LoVo (cell line): ENCODE results near the gene AAK1.
A peak's percentile ranks its signal among the peaks of the same experiment; 100 is the strongest.
"Not testable (repeated sequence)": the region's sequence is repeated elsewhere in the genome, so short reads cannot be mapped to it uniquely, and the experiment has no call there.

Experiments
- DNase-seq: peaks from one replicate; pipeline ENCODE4 v3.0.0-alpha.2; 2016; ENCODE audit warnings: low spot score

Gene AAK1

DNA sequence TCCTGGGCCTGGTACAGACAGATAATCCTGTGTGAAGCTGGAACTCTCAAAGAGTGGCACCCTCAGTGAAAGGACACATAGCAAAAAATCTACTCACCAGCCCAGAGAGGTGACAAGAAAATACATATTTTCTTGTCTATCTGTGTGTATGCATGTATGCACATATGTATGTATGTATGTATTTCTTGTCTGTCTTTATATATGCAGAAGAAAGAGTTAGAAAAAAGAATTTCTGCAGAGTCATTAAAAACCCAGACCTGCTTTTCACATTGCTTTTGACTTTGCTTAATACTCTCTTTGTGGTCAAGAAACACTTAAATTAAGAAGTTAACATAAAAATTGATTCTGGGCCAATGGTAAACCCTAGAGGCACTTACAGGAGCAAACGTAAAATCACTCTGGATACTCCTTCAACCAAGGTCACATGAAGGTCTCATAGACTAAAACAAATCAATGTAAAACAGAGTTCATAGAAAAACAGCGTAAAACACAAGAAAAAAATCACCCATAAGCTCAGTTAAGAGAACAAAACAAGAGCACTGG lies 16.5 kb upstream of the AAK1 start:
- no peak for DNase-seq

DNA sequence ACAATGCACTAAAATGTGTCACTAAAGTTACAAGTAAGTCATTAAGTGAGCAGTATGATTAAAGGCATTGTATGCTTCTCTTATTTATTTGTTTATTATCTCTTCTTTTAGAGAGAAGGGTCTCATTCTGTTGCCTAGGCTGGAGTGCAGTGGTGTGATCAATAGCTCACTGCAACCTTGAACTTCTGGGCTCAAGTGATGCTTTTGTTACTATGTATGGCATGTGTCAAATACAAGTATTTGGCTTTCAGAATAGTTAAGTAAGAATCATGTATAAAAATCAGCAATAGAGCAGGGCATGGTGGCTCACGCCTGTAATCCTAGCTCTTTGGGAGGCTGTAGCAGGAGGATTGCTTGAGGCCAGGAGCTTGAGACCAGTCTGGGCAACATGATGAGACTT lies 15.8 kb upstream of the AAK1 start:
- no peak for DNase-seq

DNA sequence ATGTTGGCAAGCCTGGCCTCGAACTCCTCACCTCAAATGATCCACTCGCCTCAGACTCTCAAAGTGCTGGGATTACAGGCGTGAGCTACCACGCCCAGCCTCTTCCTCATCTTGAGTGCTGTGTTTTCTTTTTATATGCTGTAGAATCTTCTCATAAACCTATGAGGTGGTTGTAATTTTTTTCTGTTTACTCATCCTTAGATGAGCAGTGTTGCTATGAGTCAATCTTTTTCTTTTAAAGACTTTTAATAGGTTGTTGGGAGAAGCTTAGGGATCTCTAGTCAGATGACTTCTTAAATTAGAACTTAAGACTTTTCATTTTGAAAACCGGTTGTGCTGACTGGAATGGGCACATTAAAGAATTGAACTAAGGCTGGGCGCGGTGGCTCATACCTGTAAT lies 8.7 kb upstream of the AAK1 start:
- DNase-seq: peak; percentile 85

DNA sequence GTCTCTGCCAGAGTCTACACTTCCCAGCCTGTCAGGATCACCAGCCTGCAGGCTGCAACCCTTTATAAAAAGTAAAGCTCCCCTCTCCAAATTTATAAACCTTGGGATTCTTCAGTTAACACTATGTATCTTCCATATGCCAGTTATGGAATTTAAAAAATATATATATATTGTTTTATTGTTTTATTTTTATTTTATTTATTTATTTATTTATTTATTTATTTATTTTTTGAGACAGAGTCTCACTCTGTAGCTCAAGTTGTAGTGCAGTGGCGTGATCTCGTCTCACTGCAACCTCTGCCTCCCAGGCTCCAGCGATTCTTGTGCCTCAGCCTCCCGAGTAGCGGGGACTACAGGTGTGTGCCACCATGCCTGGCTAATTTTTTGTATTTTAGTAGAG lies 3.7 kb upstream of the AAK1 start:
- DNase-seq: not testable (repeated sequence)

DNA sequence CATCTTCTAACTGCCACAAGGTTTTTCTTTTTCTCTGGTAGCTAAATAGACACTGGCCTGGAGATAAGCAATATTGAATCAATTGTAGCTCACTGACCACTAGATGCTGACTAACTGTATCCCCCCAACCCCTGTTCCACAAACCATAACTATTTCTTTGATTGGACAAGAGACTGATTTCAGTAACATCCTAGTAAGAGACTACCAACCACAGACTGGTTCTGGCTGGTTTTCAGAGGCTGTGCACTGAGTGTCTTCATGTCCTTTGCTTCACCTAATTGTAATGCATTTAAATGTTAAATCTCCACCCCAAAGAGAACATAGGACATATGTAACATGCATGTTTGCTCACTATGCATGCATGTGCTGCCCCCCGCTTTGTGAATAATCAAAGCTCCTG lies 3.2 kb upstream of the AAK1 start:
- no peak for DNase-seq

DNA sequence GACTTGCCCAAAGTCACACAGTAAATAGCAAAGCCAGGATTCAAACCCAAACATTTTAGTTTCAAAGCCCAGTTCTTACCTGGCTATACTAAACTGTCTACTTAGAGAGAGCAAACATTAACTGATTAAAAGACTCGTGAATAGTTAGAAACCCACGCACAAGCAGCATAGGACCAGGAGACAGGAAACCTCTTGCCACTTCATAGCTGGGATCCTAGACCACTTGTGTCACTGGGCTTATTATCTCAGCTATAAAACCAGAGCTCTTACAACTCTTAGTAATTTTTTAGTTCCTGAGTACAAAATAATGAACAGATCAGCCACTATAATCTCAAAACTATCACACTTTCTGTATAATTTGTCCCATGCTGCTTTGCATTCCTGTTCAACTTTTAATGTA lies 2.4 kb upstream of the AAK1 start:
- no peak for DNase-seq

DNA sequence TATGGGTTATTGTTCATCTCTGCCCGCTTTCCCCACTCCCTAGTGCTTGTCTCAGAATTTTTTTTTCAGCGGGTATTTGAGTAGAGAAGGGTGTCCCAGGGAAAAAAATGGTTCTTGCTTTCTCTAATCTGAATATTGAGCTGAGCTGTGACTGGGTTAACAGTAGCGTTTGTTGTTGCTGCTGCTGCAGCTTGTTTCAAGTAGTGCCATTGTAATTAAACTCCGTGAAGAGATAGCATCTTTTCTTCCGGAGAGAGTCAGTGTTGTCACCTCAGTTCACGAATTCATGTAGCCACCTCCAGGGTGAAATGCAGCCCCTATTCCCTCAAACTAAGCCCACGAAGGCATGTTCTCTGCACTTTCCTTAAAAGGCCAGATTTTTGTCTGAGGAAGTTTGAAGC lies 1.5 kb upstream of the AAK1 start:
- DNase-seq: no peak

DNA sequence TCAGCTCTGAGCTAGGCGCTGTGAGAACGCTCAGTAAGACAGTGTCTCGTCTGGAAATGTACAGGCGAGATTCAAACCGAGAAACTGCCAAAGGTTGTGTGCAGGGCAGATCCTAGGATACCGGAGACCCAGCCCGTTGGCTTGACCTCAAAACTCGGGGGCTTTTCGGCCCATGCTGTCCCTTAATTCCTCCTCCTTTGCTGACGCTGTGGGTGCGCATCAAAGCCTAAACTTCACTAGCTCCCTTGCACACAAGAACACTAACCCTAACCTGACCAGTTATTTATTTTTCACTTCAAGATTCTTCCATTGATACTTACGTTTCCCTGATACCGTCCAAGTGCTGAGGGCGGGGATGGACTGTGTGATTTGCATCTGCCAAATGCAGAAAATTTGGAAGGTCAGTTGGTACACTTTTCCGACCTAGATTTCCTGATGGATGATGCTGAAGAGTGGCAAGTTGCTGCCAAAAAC lies 1.0 kb upstream of the AAK1 start:
- DNase-seq: no peak

DNA sequence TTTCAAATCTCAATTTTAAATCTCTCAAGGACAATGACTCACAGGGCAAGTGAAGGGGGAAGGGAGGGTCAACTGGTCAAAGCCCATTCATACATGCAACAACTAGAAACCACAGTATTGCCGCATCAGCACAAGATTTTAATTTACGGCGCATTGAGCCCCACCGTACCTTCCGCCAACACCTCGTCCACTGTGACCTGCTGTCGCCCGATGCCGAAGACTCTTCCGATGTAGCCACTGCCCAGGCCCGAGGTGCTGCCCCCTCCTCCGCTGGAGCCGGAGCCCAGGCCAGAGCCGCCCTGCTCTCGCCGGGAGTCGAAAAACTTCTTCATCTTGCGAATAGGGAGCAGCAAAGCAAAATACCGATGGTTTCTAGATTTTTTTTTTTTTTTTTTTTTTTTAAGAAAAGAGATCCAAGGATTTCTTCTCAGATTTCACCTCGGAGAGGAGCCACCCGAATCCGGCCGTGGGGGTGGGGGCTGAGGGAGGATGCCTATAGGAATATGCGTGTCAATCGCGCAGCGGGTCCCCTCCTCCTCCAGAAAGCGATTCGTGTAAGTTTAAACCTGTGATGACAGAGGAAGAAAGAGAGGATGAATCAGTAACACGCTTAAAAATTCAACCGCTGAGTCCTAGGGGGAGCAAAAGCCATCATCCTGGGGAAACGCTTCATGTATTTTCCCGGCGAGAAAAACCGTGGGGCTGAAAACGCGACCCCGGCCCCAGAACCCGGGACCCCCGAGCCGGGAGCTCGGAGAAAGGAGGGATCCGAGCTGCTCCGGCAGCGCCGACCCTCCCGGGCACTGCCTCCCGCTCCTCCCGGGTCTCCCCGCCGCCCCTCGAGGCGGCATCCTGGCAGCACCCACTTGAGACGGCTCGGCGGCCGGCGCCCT lies 584 bp downstream of the AAK1 start:
- peak; percentile 47 for DNase-seq

DNA sequence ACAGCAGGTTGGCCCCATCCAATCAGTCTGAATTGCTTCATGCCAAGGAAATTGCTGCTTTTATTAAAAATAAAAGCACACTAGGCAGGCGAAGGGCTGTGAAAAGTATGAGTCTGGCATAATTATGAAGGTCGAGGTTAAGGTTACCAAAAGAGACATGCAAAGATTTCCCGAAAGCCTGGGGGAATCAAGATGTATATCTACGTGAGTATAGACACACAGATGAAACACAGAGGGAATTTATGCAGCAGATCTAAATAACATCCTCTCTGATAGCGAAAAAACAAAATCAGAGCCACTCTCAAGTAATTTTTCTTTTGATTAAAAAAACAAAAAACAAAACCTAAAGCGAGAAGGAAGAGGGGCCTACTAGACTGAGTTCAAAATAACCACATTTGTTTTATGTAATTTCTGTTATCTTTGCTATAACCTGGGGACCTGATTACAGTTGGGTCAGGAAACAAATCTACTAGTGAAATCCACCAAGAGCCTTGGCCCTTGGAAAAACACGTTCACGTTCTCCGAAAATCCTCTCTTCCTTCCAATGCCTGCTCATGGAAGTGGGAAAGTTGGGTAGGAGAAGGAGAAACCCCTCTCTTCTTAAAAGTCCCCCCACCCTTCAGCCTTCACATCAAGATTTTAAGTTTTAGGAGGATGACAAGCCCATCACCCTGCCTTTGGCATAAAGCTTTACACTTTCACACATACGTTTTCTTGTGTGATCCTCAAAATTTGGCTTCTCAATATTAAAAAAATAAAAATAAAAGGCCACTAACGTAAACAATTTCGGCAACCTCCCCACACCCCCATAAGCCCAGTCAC lies 1.4 kb downstream of the AAK1 start:
- no peak for DNase-seq

DNA sequence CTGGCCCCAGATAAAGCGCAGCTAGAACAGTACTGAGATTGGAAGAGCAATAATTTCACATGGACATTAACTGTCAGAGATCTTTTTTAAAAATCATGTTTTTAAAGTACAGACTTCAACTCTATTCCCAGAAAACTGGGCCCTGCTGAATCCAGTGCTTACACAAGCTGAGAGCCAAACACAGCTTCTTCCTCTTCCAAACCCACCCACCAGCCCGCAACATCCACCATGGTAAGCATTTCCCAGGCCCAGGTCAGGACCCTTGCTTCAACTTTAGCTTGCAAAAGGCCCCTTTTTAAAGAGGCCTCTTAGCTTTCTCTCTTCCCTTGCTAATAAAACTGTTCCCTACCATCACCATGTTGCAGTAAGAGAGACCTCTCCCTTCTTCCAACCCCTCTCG lies 2.1 kb downstream of the AAK1 start:
- no peak for DNase-seq

DNA sequence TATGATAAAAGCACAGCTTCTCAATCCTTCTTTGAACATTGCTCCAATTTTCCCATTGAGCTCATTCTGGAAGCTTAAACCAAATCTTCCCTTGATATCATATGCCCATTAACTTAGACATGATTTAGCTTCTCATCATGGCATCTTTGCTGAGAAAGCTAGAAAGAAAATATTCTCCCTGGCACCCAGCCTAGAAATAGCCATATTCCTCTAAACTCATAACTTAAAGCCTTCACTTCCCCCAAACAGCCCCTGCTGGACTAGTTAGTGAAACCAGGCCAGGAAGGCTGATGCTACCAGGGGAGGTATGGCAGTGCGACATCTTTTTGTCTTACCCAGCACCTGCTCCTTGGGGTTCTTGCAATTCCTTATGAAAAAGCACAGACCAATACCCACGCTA lies 4.3 kb downstream of the AAK1 start:
- no peak for DNase-seq

DNA sequence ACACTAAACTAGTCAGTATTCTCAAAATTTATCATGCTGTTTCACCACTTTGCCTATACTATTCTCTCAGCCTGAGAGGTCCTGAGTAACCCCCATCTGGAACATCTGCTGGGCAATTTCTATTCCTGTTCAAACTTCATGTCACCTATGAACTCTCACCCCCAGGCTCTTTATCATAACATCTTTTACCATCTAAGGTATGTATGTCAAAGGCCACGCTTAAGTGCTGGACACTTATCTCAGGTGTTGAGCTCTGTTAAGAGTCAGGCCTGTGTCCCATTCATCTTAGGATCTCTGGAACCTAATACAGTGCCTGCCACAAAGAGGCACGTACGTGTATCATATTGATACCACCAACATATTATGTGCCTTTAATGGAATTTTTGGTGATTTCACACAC lies 4.9 kb downstream of the AAK1 start:
- DNase-seq: no peak

DNA sequence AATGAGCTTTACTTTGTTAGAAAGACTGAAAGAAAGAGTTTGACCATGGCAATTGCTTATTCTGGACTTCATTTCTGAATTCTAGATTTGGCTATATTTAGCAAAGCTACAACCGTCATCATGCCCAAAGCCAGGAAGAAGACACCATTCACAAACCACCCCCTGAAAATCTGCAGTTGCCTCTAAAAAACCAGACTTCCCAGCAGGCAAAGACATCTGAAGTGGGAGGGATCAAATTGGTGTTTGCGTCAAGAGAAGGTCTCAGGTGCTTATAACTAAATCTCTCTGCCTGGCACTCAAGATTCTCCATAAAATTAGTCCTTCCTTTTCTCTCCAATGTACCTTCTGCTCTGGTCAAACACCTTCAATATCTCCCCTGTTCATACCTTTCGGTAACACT lies 5.6 kb downstream of the AAK1 start:
- DNase-seq: no peak

DNA sequence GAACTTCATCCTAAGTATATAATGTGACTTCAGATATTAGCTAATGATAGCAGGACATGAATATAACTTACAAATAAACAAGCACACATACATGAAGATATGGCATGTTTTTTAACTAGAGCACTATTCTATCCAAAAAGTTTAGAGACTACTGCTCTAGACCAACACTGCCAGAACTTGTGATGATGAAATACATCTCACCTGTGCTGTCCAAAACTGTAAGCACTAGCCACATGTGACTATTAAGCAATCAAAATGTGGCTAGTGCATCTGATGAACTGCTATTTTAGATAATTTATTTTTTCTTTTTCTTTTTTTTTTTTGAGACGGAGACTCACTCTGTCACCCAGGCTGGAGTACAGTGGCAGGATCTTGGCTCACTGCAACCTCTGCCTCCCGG lies 7.1 kb downstream of the AAK1 start:
- no peak for DNase-seq

DNA sequence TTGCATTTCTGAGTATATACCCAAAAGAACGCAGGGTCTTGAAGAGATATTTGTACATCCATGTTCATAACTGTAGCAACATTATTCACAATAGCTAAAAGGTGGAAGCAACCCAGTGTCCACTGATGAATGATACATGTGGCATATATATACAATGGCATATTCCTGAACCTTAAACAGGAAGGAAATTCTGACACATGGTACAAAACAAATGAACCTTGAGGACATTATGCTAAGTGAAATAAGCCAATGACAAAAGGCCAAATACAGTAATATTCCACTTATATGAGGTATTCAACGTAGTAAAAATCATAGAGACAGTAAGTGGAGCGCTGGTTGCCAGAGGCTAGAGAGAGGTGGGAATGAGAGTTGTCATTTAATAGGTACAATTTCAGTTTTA lies 8.1 kb downstream of the AAK1 start:
- no peak for DNase-seq

DNA sequence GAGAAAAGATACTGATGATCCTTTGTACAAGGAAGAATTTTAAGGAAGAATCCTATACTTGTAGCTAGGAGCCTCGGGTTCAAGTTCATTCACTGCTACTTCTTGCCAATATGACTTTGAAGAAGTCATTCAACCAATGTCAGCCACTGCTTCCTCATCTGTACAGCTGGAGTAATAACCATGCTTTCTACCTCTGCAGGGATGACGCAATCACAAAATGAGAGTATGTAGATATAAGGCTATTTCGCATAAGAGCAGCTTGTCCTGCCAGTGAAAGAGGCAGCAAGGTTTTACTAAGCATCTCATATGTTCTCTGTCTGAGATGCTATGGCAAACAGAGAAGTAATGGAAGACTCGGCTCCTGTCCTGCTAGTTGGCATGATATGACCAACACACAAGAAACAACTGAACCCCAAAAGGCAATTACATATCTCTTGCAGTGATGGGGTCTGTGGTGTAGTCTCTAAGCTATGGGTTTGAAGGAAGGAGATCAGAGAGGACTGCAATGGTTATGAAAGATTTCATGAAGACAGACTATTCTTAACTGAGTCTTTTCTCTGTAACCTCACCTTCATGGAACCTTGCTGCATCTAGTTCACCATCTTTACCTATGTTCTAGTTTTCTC lies 9.2 kb downstream of the AAK1 start:
- no peak for DNase-seq

DNA sequence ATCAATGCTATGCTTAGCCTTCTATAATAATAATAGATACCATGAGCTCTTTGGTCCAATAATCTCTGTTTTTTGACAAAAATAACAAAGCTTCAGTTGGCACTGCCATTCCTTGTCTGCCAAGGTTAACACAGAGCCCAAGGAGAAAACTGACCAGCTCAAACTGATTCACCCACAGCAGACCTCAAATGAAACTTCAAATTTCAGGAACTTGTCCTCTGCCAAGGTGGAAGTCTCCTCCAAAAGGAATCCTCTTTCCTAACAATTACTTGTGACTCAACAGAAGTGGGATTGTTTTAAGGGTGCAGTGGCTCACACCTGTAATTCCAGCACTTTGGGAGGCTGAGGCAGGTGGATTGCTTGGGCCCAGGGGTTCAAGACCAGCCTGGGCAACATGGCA lies 12.1 kb downstream of the AAK1 start:
- DNase-seq: no peak

DNA sequence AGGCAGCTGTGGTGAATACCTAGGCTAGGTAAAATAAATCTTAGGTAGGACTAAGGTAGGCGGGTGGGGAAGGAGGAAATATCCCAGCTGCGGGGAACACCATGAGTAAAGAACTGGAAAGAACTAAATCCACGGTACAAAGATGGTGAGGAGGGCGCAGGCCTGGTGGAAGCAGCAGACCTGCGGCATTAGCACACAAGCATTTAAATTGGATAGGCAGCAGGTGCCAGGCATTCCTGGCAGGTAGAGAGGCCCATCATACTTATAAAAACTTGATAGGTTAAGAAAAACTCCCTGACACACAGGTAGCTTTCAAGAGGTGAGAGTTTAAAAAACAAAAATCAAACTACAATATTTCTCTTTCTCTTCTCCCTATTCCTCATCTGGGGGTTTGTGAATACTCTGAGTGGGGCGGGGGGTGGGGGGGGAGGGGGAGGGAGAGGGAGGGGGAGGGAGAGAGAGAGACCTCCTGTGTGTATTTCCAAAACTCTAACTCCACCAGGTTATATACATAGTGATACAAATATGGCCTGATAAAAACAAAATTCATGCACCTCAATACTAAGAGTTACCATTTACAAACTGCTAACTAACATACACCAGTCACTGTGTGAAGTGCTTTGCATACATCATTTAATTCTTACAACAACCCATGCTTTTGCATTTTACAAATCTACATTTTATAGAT lies 13.5 kb downstream of the AAK1 start:
- DNase-seq: no peak

DNA sequence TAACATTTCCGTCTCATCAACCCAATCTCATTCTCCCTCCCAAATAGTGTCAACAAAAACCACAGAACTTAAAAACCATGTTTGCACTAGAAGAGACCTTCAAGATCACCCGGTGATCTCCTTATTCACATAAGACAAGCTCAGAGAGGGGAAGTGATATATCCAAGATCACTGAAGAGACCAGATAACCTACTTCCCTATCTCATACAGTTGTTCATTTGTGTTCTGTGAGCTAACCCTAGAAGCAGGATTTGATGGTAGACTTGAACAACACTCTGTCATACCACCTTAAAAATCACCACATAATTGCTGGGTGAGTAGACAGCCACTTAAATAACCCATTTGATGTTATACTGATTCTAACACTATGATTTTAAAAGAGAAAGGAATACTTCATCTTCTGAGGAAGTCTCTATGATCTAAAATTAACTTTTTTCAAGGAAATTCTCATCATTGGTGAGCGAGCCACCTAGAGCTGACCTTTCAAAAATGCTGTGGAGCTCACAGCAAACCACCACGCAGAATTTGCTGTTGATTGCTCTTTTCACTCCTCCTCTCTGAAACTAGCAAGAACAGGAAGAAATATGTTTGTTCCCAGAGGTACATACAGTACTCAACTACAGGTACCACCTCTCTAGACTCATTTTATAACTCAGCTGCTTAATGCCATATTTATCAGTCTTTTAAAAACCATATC lies 15.1 kb downstream of the AAK1 start:
- DNase-seq: no peak

DNA sequence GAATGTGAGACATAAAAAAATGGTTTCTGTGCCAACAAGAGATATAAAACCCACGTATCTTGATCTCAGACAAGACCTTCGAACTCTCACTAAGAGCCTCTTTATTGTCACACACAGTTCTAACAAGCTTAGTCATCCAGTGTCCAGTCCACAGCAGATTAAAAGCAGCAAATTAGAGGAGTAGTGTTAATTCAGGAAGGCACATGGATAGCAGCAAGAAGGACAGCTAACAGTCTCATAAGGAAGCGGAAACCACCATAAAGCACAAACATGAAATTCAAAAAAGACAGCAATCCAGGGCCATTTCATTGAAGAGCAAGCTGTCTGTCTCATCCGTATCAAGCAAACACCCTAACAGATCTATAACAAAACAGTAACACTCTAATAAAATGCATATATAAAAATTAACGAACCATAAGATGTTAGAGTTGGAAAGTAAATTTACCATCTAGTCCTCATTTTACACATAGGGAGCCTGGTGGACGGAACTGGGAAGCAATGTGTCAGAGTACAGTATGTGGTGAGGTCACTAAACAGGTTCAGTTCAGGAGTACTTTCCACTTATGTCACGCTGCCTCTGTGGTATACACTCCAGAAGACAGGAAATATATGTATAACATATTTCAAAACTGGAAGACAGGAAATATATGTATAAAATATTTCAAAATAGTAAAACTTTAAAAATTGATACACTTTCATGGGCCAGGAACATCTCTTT lies 18.3 kb downstream of the AAK1 start:
- peak; percentile 70 for DNase-seq
